ENCODE measurements around the gene NRTN.

NRTN gene

DNA sequence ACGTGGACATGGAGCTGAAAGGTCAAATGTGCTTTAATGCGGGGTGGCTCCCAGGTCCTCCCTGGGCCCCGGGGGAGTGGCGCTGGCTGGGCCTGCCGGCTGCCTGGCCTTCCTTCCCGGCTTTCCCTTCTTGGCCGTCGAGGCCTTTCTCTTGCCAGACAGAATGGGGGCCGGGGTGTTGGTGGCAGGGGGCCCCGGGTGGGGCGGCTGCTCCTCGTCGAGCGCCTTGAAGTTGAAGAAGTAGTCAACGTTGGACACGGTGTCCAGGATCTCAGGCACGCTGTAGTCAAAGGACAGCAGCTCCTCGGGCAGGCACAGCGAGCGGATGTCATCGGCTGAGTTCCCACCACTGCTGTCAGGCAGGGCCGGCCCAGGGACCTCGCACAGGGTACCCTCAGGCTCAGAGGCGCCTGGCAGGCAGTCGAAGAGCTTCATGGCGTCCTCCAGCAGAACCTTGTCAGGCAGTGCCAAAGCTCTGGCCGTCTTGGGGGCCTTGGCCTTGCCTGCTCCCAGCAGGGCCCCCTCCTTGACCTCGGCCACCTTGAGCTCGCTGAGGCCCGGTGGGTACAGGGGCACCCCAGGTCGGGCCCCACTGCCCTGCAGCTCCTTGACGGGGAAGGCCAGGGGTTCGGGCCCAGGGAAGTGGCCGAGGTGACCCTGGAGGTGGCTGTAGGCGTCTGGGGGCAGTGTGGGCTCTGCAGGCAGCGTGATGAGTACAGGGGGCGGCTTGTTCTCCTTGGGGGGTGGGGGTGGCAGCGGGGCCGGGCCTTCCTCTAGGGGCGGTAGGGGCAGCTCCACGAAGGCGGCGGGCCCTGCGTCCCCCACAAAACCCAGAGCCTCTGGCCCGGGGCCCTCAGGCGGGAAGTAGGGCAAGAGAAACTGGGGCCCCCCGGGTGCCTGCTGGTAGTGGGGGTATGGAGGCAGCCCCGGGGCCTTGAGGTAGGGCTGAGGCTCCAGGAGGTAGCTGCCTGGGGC lies 21.6 kb upstream of the NRTN start:
- H3K4me3 ChIP-seq (replicated peaks; ENCODE audit: insufficient read depth, low read length) = no peak overlapping the region
- H3K27ac ChIP-seq (replicated peaks) = no peak overlapping the region
- TF ChIP-seq REST (IDR thresholded peaks at IDR 0.05; ENCODE audit: insufficient replicate concordance, low read depth) (no peak), POLR2AphosphoS5 (IDR thresholded peaks at IDR 0.05; ENCODE audit: low read depth) (peak; percentile 33; the same call in 1 of the 2 replicates)
- no peaks in the 10 kb centered on the region for H3K27me3 ChIP-seq (ENCODE audit: insufficient read depth, poor library complexity, severe bottlenecking)
- DNase-seq (ENCODE audit: low read depth in 1 of 2, low spot score in 1 of 2) = no peak

- Histone ChIP-seq H3K27me3 (ENCODE audit: insufficient read depth, poor library complexity, severe bottlenecking) (no peaks in the 10 kb centered on the region), H3K4me3 (replicated peaks; ENCODE audit: insufficient read depth, low read length) (no peak within 1 kb of the TSS), H3K27ac (replicated peaks) (no peak within 1 kb of the TSS)
- no peak for TF ChIP-seq CTCF (IDR thresholded peaks at IDR 0.05; ENCODE audit: insufficient read depth, low read length)
- no peak for TF ChIP-seq SPI1 (IDR thresholded peaks at IDR 0.05; ENCODE audit: borderline replicate concordance, low read depth)
- no peak for TF ChIP-seq GABPA (IDR thresholded peaks at IDR 0.05; ENCODE audit: low read depth)
- no peak for TF ChIP-seq POLR2AphosphoS5 (IDR thresholded peaks at IDR 0.05; ENCODE audit: low read depth)
- no peak for DNase-seq (ENCODE audit: low read depth in 1 of 2, low spot score in 1 of 2)
These were observed 20.2 kb upstream of the NRTN start, which contains the start of gene PRR22 for GRCh38 chr19:5784581-5785147. TSS of gene PRR22 (minus strand) at chr19:5784746. CDS start at chr19:5784660, 86 bp downstream.

DNA sequence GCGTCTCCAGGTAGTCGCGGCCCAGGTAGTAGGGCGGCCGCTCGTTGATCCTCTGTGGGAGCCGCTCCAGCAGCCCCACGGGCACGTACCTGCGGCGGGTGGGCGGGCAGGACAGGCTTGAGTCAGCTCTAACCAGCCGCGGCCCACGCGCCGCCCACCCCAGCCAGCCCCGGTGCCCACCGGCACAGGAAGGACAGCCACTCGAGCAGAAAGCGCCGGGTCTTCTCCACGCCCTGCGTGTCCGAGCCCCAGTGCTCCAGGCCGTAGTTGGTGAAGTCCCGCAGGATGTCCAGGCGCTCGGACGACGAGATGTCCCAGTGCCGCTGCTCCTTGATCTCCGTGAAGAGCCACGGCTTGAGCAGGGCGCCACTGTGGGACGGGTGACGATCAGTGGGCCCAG lies 19.4 kb upstream of the NRTN start:
- Histone ChIP-seq H3K4me3 (replicated peaks; ENCODE audit: insufficient read depth, low read length) (no peak overlapping the region), H3K27ac (replicated peaks) (no peak overlapping the region), H3K27me3 (ENCODE audit: insufficient read depth, poor library complexity, severe bottlenecking) (no peaks in the 10 kb centered on the region)
- DNase-seq (ENCODE audit: low read depth in 1 of 2, low spot score in 1 of 2) = no peak
- TF ChIP-seq POLR2AphosphoS5 (IDR thresholded peaks at IDR 0.05; ENCODE audit: low read depth) (no peak), REST (IDR thresholded peaks at IDR 0.05; ENCODE audit: insufficient replicate concordance, low read depth) (no peak), SPI1 (IDR thresholded peaks at IDR 0.05; ENCODE audit: borderline replicate concordance, low read depth) (no peak), GABPA (IDR thresholded peaks at IDR 0.05; ENCODE audit: low read depth) (no peak), CTCF (IDR thresholded peaks at IDR 0.05; ENCODE audit: insufficient read depth, low read length) (no peak)
